Mucosa of descending colon (tissue), 3 donors: ENCODE measurements around the gene PACRG. TPM values are rescaled to one million over a fixed set of nuclear protein-coding genes. Genes with fewer than 3 reads are reported as not detected.

Experiments used
- ATAC-seq: fragments of 200-7000 bp; cut with Tn5 transposase; one replicate; pipeline ENCODE4 v1.9.1; 2020; ENCODE audit warnings: mild to moderate bottlenecking, moderate library complexity
- DNase-seq, 3 donors: peaks; one replicate each; pipeline ENCODE4 v3.0.0-alpha.2; 2020
- H3K36me3 ChIP-seq: fragments of 200-600 bp; one replicate; pipeline ENCODE4 v1.8.0; 2021; ENCODE audit warnings: low read depth, mild to moderate bottlenecking
- H3K4me1 ChIP-seq: fragments of 200-600 bp; one replicate; pipeline ENCODE4 v1.8.0; 2021; ENCODE audit warnings: low read depth, mild to moderate bottlenecking
- H3K4me3 ChIP-seq: fragments of 200-600 bp; one replicate; pipeline ENCODE4 v1.8.0; 2021; ENCODE audit warnings: mild to moderate bottlenecking
- H3K9me3 ChIP-seq: fragments of 200-600 bp; one replicate; pipeline ENCODE4 v1.8.0; 2021; ENCODE audit warnings: mild to moderate bottlenecking
- intact Hi-C, 2 donors: fragments of 100-400 bp; cut with DNase I in 1 of 2; cut with micrococcal nuclease in 1 of 2; formaldehyde crosslinking; loops; one replicate each; pipeline versions ENCODE4 v1.11.0 to v1.11.1; 2022; cut with DNase I, micrococcal nuclease
- total RNA-seq, 3 donors: library from RNA; stranded (reverse); fragmentation: NEBNext Ultra II Directional in 2 of 3; extraction: Animal tissue kit (Norgen Biotek cat#: 25700) in 2 of 3; gene quantifications; one replicate each; pipeline versions ENCODE4 v1.2.1 to v1.2.4, GENCODE V29; 2021 to 2023
- TF ChIP-seq, protein P1 (sequence below): fragments of 200-600 bp; IDR thresholded peaks from one replicate; pipeline ENCODE4 v1.8.0; 2022; ENCODE audit warnings: antibody characterized with exemption, mild to moderate bottlenecking
- donor health status: DM: no; HTN: no; CAD: no; lungs with moderate emphysema.
- donor health status: DM: no; HTN: no; CAD: no.
- donor health status: DM: no; HTN: yes; CAD: no.

The PACRG gene
- total RNA-seq, 3 donors from 2014 or later, result 1.1 to 1.5 (median 1.3) TPM

DNA sequence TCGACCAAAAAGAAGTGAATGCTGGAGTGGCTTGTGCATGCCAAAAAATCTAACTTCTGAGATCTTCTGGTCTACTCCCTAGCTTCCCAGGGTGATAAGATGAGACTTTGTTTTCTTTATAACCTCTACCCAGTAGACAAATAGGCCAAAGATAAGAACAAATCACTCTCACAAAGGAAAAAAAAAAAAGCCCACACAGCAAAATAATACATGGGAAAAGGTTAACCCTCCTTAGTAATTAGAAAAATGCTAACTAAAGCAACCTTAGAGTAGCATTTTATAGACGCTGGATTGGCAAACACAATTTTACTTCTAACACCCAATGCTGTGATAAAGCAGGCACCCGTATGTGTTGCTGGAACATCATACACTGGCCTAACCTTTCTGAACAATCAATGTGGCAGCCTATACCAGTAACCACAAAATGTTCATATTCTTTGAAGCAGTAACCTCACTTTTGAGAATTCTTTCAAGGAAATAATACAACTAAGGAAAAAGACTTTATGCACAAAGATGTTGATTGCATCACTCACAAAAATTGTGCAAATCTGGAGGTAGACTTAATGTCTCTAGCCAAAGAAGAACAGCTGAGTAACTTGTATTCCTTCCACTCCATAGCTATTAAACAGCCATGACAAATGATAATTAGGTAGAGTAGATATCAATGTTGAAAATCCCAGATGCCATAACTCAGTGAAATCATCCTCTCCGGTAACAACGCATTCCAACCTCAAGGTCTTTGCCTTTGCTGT lies 570.5 kb downstream of the PACRG start:
- H3K4me1 ChIP-seq, result no peaks in the 10 kb centered on the region
- intact Hi-C loops, result no loop called here
- ATAC-seq (no peak), DNase-seq (no peak)
- H3K4me3 ChIP-seq, result no peak overlapping the region
- no peaks in the 10 kb centered on the region for H3K9me3 ChIP-seq
- no peaks in the 10 kb centered on the region for H3K36me3 ChIP-seq
- TF ChIP-seq, protein P1, sequence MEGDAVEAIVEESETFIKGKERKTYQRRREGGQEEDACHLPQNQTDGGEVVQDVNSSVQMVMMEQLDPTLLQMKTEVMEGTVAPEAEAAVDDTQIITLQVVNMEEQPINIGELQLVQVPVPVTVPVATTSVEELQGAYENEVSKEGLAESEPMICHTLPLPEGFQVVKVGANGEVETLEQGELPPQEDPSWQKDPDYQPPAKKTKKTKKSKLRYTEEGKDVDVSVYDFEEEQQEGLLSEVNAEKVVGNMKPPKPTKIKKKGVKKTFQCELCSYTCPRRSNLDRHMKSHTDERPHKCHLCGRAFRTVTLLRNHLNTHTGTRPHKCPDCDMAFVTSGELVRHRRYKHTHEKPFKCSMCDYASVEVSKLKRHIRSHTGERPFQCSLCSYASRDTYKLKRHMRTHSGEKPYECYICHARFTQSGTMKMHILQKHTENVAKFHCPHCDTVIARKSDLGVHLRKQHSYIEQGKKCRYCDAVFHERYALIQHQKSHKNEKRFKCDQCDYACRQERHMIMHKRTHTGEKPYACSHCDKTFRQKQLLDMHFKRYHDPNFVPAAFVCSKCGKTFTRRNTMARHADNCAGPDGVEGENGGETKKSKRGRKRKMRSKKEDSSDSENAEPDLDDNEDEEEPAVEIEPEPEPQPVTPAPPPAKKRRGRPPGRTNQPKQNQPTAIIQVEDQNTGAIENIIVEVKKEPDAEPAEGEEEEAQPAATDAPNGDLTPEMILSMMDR, result no peak

- no peaks in the 10 kb centered on the region for H3K36me3 ChIP-seq
- ATAC-seq, result no peak
- H3K4me1 ChIP-seq, result no peaks in the 10 kb centered on the region
- no peak for DNase-seq
- intact Hi-C loops, result no loop called here
- no peak overlapping the region for H3K4me3 ChIP-seq
- TF ChIP-seq, protein P1, result no peak
- no peaks in the 10 kb centered on the region for H3K9me3 ChIP-seq
These were observed 573.1 kb downstream of the PACRG start for GRCh38 chr6:163300838-163301237.

GRCh38 chr6:163301726-163302635 lies 574.2 kb downstream of the PACRG start:
- ATAC-seq (no peak), DNase-seq (no peak)
- Histone ChIP-seq H3K9me3 (no peaks in the 10 kb centered on the region), H3K4me3 (no peak overlapping the region), H3K4me1 (no peaks in the 10 kb centered on the region), H3K36me3 (no peaks in the 10 kb centered on the region)
- TF ChIP-seq, protein P1, result no peak
- intact Hi-C loops, result no loop called here

DNA sequence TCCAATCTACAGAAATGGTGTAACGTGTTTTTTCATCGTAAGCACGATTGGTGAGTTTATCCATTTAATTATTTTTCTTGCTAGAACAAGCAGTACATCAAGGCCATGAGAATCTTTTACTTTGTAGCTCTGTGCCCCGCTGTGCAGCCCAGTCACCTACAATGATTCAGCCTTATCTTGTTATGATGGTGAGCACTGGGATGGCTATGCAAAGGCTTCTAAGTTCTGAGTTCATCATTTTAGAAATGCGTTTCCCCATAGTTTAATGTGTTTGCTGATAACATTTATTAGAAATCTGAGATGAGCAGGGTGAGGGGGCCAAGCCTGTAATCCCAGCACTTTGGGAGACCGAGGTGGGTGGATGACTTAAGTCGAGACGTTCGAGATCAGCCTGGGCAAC lies 575.0 kb downstream of the PACRG start:
- H3K4me1 ChIP-seq, result no peaks in the 10 kb centered on the region
- DNase-seq, result no peak
- no peak for ATAC-seq
- no peaks in the 10 kb centered on the region for H3K36me3 ChIP-seq
- intact Hi-C loops, result no loop called here
- H3K4me3 ChIP-seq, result no peak overlapping the region
- TF ChIP-seq, protein P1, result no peak
- no peaks in the 10 kb centered on the region for H3K9me3 ChIP-seq

DNA sequence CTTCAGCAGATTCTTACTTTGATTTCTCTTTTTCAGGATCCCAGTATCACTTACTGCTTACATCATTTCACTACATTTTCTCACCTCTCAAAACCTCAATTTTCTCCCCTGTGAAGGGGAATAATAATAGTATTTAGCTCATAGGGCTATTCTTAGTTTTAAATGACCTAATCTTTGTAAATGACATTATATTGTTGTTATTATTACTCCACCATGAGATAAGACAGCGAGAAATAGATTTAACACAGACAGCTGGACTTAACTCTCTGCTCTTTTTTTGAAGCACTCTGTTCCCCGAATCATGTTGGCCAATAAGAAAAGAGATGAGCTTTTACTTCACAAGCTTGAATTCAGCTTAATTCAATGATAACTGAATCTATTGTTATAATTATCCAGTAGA lies 578.2 kb downstream of the PACRG start:
- H3K36me3 ChIP-seq, result no peaks in the 10 kb centered on the region
- H3K9me3 ChIP-seq, result no peaks in the 10 kb centered on the region
- no peak overlapping the region for H3K4me3 ChIP-seq
- no peaks in the 10 kb centered on the region for H3K4me1 ChIP-seq
- no peak for DNase-seq
- no peak for ATAC-seq
- intact Hi-C loops, result no loop called here
- TF ChIP-seq, protein P1, result no peak
